GM19035 (cell line): ENCODE results near the gene RPS4Y2.

ENCODE experiments used
- ATAC-seq: cut with Tn5 transposase; IDR thresholded peaks from one replicate; pipeline ENCODE4 v1.9.1; 2021; ENCODE audit not compliant: unreplicated experiment

The RPS4Y2 gene

DNA sequence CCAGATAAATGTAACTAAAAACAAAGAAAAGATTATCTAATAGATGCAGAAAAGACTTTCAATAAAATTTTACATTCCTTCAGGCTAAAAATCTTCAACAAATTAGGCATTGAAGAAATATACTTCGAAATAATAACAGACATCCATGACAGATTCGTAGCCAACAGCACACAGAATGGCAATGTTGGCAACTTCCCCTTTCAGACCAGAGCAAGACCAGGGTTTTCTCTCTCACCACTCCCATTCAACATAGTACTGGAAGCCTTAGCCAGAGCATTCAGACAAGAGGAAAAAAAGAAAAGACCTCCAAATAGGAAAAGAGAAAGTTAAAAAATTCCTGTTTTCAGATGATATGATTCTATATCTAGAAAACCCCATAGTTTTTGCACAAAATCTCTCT is 61.2 kb downstream of the RPS4Y2 start:
- no peak for ATAC-seq
